GM21786 (cell line): ENCODE data around the gene ZNF823.
"Not testable (repeated sequence)": the region's sequence is repeated elsewhere in the genome, so short reads cannot be mapped to it uniquely, and the experiment has no call there.

Experiments used
- ATAC-seq: cut with Tn5 transposase; IDR thresholded peaks from one replicate; pipeline ENCODE4 v1.9.1; 2021; ENCODE audit not compliant: unreplicated experiment

The ZNF823 gene

GRCh38 chr19:11684987-11685675 lies 53.6 kb downstream of the ZNF823 start:
- no peak for ATAC-seq

- no peak for ATAC-seq
Observed at GRCh38 chr19:11680689-11681302, 58.0 kb downstream of the ZNF823 start.

GRCh38 chr19:11678504-11678903 lies 60.2 kb downstream of the ZNF823 start:
- no peak for ATAC-seq

GRCh38 chr19:11676661-11677600 lies 61.8 kb downstream of the ZNF823 start:
- ATAC-seq: not testable (repeated sequence)

GRCh38 chr19:11675569-11675968 lies 63.2 kb downstream of the ZNF823 start:
- ATAC-seq: no peak

GRCh38 chr19:11674067-11674492 lies 64.7 kb downstream of the ZNF823 start:
- ATAC-seq: no peak

- no peak for ATAC-seq
Observed at GRCh38 chr19:11673608-11674041, 65.1 kb downstream of the ZNF823 start.
